ENCODE measurements around the gene RCN1.

- TF ChIP-seq CTCF (IDR thresholded peaks at IDR 0.05), result no peak
- no peak for TF ChIP-seq POLR2A (IDR thresholded peaks at IDR 0.05)
Measured at GRCh38 chr11:32139896-32140520, 49.1 kb downstream of the RCN1 start.

Measured in thyroid gland (tissue), 4 donors.